ENCODE results near the gene DAGLB.

DNA sequence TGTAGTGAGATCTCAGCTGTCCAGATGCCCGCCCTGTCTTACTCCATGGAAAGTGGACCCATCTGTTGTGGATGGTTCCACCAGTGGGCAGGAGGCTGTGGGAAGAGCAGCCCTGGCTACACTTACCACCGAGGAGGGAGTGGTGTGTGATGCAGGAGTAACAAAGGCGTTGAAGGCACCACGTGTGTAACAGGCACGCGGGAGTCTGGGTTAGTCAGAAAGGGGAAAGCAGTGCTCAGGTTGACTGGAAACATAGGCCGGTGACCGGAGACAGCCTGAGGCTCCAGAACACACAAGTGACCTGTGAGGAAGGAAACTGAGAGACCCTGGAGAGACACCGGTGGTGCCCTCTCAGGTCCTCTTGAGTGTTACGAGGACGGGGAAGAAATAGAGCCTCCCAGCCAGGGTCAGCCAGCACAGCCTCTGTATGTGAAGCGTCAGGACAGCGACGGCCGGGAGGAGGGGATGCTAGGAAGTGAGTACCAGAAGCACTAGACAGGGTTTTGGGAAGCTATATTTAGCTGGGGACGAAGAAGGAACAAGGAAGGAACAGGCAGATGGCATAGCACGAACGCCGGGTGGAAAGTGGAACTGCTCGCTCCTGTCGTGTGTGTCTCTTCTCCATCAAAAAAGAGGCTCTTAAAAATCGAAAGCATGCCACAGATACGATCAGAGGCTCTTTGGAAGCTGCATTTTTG, 51.7 kb downstream of the DAGLB start:
- TF ChIP-seq, protein P1, sequence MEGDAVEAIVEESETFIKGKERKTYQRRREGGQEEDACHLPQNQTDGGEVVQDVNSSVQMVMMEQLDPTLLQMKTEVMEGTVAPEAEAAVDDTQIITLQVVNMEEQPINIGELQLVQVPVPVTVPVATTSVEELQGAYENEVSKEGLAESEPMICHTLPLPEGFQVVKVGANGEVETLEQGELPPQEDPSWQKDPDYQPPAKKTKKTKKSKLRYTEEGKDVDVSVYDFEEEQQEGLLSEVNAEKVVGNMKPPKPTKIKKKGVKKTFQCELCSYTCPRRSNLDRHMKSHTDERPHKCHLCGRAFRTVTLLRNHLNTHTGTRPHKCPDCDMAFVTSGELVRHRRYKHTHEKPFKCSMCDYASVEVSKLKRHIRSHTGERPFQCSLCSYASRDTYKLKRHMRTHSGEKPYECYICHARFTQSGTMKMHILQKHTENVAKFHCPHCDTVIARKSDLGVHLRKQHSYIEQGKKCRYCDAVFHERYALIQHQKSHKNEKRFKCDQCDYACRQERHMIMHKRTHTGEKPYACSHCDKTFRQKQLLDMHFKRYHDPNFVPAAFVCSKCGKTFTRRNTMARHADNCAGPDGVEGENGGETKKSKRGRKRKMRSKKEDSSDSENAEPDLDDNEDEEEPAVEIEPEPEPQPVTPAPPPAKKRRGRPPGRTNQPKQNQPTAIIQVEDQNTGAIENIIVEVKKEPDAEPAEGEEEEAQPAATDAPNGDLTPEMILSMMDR (conservative IDR thresholded peaks at IDR 0.05; ENCODE audit: low read depth, low read length), result no peak
- TF ChIP-seq POLR2A (IDR thresholded peaks at IDR 0.05; ENCODE audit: low read depth, low read length) (no peak), NFE2L2 (IDR thresholded peaks at IDR 0.05; ENCODE audit: low read depth, low read length) (no peak), SMC3 (IDR thresholded peaks at IDR 0.05; ENCODE audit: low read depth, low read length) (no peak), RAD21 (IDR thresholded peaks at IDR 0.05; ENCODE audit: low read length) (no peak), MAZ (IDR thresholded peaks at IDR 0.05; ENCODE audit: borderline replicate concordance, low read depth, low read length) (no peak), RCOR1 (IDR thresholded peaks at IDR 0.05; ENCODE audit: insufficient replicate concordance, low read length) (no peak), BHLHE40 (IDR thresholded peaks at IDR 0.05; ENCODE audit: low read depth, low read length) (no peak), MAFK (IDR thresholded peaks at IDR 0.05; ENCODE audit: low read depth, low read length) (no peak), CEBPB (IDR thresholded peaks at IDR 0.05; ENCODE audit: low read depth, low read length) (no peak), MXI1 (IDR thresholded peaks at IDR 0.05; ENCODE audit: borderline replicate concordance, low read depth, low read length) (no peak)
- TF ChIP-seq, protein P2, sequence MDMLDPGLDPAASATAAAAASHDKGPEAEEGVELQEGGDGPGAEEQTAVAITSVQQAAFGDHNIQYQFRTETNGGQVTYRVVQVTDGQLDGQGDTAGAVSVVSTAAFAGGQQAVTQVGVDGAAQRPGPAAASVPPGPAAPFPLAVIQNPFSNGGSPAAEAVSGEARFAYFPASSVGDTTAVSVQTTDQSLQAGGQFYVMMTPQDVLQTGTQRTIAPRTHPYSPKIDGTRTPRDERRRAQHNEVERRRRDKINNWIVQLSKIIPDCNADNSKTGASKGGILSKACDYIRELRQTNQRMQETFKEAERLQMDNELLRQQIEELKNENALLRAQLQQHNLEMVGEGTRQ (IDR thresholded peaks at IDR 0.05; ENCODE audit: low read depth, low read length), result no peak
- TF ChIP-seq, protein P3, sequence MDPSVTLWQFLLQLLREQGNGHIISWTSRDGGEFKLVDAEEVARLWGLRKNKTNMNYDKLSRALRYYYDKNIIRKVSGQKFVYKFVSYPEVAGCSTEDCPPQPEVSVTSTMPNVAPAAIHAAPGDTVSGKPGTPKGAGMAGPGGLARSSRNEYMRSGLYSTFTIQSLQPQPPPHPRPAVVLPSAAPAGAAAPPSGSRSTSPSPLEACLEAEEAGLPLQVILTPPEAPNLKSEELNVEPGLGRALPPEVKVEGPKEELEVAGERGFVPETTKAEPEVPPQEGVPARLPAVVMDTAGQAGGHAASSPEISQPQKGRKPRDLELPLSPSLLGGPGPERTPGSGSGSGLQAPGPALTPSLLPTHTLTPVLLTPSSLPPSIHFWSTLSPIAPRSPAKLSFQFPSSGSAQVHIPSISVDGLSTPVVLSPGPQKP (IDR thresholded peaks at IDR 0.05; ENCODE audit: borderline replicate concordance, low read depth, low read length), result no peak

All from IMR-90 (cell line).